ENCODE results near the gene CNNM2.

DNA sequence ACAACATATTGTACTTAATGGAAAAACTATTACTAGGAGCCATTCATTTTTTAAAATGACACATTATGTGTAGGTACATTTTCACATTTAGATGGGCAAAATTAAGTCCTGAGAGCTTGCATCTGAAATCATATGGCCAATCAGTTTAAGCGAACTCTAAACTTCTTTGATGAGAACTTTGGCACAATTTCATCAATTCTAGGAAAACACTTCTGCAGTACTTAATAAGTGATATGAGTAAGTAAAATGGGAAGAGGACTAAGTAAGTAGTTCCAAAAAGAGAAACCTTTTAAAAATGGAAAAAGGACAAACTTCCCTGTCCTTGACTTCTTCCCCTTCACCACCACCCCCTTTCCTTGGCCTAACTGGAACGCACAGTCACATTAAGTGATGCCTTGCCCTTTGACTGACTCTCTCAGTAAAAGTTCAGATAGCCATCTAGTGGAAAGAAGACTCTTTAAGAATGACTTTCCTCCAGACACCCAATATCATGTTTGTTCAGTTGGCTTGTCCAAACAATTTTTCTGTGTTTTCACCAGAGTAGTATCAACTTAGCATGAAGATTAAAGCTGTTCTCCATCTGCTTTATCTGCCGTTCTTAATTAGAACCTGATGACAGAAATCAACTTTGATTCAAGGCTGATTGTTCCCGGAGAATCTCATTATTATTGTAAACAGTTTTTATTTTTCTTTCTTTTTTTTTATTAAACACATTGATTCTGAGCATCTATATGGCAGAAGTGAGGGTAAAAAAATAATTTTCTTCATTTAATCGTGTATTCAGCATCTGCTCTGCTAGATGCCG lies 45.1 kb downstream of the CNNM2 start:
- TF ChIP-seq POLR2A (IDR thresholded peaks at IDR 0.05), result no peak
- TF ChIP-seq, protein P1, sequence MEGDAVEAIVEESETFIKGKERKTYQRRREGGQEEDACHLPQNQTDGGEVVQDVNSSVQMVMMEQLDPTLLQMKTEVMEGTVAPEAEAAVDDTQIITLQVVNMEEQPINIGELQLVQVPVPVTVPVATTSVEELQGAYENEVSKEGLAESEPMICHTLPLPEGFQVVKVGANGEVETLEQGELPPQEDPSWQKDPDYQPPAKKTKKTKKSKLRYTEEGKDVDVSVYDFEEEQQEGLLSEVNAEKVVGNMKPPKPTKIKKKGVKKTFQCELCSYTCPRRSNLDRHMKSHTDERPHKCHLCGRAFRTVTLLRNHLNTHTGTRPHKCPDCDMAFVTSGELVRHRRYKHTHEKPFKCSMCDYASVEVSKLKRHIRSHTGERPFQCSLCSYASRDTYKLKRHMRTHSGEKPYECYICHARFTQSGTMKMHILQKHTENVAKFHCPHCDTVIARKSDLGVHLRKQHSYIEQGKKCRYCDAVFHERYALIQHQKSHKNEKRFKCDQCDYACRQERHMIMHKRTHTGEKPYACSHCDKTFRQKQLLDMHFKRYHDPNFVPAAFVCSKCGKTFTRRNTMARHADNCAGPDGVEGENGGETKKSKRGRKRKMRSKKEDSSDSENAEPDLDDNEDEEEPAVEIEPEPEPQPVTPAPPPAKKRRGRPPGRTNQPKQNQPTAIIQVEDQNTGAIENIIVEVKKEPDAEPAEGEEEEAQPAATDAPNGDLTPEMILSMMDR (IDR thresholded peaks at IDR 0.05), result no peak

Measured in body of pancreas (tissue), 4 donors.